ENCODE data around the gene PDZD7.

PDZD7 gene

GRCh38 chr10:100965820-100966219, 65.1 kb downstream of the PDZD7 start:
- H3K27ac ChIP-seq = no peak overlapping the region
- TF ChIP-seq CTCF (conservative IDR thresholded peaks at IDR 0.05) (no peak), ZFX (IDR thresholded peaks at IDR 0.05) (no peak)

- TF ChIP-seq ZFX (IDR thresholded peaks at IDR 0.05) (no peak), CTCF (conservative IDR thresholded peaks at IDR 0.05) (no peak)
- no peak overlapping the region for H3K27ac ChIP-seq
Observed at GRCh38 chr10:100963826-100964225, 67.1 kb downstream of the PDZD7 start.

- no peak overlapping the region for H3K27ac ChIP-seq
- TF ChIP-seq ZFX (IDR thresholded peaks at IDR 0.05) (no peak), CTCF (conservative IDR thresholded peaks at IDR 0.05) (no peak)
Observed at GRCh38 chr10:100962351-100963080, 68.4 kb downstream of the PDZD7 start.

- TF ChIP-seq CTCF (conservative IDR thresholded peaks at IDR 0.05) (no peak), ZFX (IDR thresholded peaks at IDR 0.05) (no peak)
- H3K27ac ChIP-seq = no peak overlapping the region
Observed at GRCh38 chr10:100960251-100960650, 70.7 kb downstream of the PDZD7 start.
